ENCODE results near the gene ASCC1. TPM values are rescaled to one million over a fixed set of nuclear protein-coding genes. Genes with fewer than 3 reads are reported as not detected.
"Not testable (repeated sequence)": the region's sequence is repeated elsewhere in the genome, so short reads cannot be mapped to it uniquely, and the experiment has no call there.

Gene ASCC1
- total RNA-seq, 1 donor from 2014 or later = 49.5 TPM

DNA sequence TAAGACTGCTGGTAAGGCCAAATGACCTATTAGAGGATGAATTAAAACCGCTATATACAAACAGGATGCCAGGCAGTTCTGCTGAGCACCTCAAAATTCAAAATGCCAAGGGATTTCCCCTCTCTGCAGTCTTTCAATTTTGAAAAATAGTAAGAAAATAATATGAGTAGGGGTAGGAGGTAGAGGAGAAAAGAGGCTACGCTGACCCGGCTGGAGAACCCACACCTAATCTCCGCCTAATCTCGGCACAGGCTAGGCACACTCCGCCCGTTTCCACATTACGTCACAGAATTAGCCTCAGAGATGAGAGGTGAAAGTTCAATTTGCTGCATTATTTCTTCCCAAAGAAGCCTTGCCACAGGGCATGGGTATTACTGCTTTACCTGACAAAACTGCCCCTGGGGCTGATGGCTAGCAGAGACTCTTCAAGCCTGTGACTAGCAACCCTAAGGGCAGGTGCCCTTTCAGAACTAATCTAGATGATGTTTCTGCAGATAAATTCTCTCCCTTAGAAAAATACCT is 106.4 kb downstream of the ASCC1 start:
- H2AFZ ChIP-seq (replicated peaks) = no peak overlapping the region
- no peak overlapping the region for H3K27ac ChIP-seq
- H3K36me3 Mint-ChIP-seq = peaks cover 8% of the 10 kb centered on the region
- H3K4me1 ChIP-seq = no peaks in the 10 kb centered on the region
- H3K27me3 ChIP-seq = no peaks in the 10 kb centered on the region
- no peak overlapping the region for H3K27ac Mint-ChIP-seq
- no peaks in the 10 kb centered on the region for H3K79me2 ChIP-seq (ENCODE audit: low read depth)
- H3F3A ChIP-seq (ENCODE audit: low read depth) = peaks cover 5% of the 10 kb centered on the region
- peaks cover 17% of the 10 kb centered on the region for H3K4me1 Mint-ChIP-seq
- H3K9me3 Mint-ChIP-seq = no peaks in the 10 kb centered on the region
- no peaks in the 10 kb centered on the region for H4K20me1 ChIP-seq (ENCODE audit: low read depth)
- no peaks in the 10 kb centered on the region for H3K9me3 ChIP-seq (ENCODE audit: low read depth)
- no peak overlapping the region for H3K4me3 ChIP-seq
- TF ChIP-seq EZH2 (IDR thresholded peaks at IDR 0.05) (no peak), EZH2phosphoT487 (IDR thresholded peaks at IDR 0.05) (no peak)
- TF ChIP-seq, protein P1, sequence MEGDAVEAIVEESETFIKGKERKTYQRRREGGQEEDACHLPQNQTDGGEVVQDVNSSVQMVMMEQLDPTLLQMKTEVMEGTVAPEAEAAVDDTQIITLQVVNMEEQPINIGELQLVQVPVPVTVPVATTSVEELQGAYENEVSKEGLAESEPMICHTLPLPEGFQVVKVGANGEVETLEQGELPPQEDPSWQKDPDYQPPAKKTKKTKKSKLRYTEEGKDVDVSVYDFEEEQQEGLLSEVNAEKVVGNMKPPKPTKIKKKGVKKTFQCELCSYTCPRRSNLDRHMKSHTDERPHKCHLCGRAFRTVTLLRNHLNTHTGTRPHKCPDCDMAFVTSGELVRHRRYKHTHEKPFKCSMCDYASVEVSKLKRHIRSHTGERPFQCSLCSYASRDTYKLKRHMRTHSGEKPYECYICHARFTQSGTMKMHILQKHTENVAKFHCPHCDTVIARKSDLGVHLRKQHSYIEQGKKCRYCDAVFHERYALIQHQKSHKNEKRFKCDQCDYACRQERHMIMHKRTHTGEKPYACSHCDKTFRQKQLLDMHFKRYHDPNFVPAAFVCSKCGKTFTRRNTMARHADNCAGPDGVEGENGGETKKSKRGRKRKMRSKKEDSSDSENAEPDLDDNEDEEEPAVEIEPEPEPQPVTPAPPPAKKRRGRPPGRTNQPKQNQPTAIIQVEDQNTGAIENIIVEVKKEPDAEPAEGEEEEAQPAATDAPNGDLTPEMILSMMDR (IDR thresholded peaks at IDR 0.05) = no peak
- H3K9ac ChIP-seq = no peak overlapping the region
- no peak overlapping the region for H3K4me3 Mint-ChIP-seq
- no peaks in the 10 kb centered on the region for H3K36me3 ChIP-seq
- no peak for DNase-seq (ENCODE audit: low spot score)
- no peaks in the 10 kb centered on the region for H3K27me3 Mint-ChIP-seq (ENCODE audit: insufficient read depth, low read depth)
- no peak overlapping the region for H3K4me2 ChIP-seq

DNA sequence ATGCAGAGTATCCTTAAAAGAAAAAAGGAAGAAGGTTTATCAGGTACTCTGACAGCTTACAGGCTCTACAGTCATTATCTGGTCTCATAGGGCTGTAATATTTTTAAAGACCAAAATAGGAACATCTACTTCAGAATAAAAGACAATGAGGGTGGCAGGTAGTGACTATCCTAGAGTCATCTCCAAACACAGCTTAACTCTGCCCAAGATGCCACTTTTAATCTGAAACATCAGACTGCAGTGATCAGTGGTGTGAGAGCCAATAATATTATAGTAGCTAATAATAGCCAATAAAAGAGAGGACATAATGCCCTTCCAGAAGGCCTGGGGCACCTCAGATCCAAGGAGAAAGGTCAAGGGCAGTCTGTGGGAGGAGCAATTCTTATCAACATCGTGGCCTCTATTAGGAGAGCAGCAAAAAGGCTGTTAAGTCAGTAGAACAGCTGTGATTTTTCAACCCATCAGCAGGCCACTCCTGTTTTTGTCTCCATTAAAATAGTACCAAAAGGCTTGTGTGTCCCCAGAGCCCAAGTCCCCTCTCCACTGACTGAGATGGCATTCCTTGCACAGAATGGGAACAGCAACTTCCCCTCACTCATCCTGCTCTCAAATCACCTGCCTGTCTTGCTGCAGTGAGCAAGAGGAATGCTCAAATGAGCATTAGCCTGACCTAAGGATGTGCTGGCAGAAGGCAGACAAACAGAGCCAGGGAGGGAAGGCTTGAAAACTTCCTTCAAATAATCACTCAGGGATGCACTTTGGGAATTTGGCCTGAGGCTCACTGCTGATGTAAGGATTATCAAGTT is 107.0 kb downstream of the ASCC1 start:
- Histone ChIP-seq H3K4me2 (no peak overlapping the region), H4K20me1 (ENCODE audit: low read depth) (no peaks in the 10 kb centered on the region), H3K4me1 (no peaks in the 10 kb centered on the region), H2AFZ (replicated peaks) (no peak overlapping the region), H3K27ac (no peak overlapping the region), H3K79me2 (ENCODE audit: low read depth) (no peaks in the 10 kb centered on the region), H3F3A (ENCODE audit: low read depth) (peaks cover 5% of the 10 kb centered on the region), H3K36me3 (no peaks in the 10 kb centered on the region), H3K9me3 (ENCODE audit: low read depth) (no peaks in the 10 kb centered on the region), H3K9ac (no peak overlapping the region), H3K4me3 (no peak overlapping the region), H3K27me3 (no peaks in the 10 kb centered on the region)
- Mint-ChIP-seq H3K9me3 (no peaks in the 10 kb centered on the region), H3K4me3 (no peak overlapping the region), H3K27ac (peak overlapping the region; percentile 47), H3K4me1 (peaks cover 22% of the 10 kb centered on the region), H3K27me3 (ENCODE audit: insufficient read depth, low read depth) (no peaks in the 10 kb centered on the region), H3K36me3 (peaks cover 8% of the 10 kb centered on the region)
- TF ChIP-seq EZH2 (IDR thresholded peaks at IDR 0.05) (no peak), EZH2phosphoT487 (IDR thresholded peaks at IDR 0.05) (no peak)
- TF ChIP-seq, protein P1 (IDR thresholded peaks at IDR 0.05) = no peak
- DNase-seq (ENCODE audit: low spot score) = peak; percentile 14

DNA sequence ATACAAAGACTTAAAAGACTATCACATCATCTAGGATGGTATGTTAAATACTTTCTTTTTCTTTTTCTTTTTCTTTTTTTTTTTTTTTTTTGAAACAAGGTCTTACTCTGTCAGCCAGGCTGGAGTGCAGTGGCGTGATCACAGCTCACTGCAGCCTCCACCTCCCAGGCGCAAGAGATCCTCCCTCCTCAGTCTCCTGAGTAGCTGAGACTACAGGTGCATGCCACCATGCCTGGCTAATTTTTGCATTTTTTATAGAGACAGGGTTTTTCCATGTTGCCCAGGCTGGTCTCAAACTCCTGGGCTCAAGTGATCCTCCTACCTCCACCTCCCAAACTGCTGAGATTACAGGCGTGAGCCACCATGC is 108.1 kb downstream of the ASCC1 start:
- H3K4me1 ChIP-seq, H3K27ac ChIP-seq: not testable (repeated sequence)

More for the DNA sequence above, 108.1 kb downstream of the ASCC1 start:
- not testable (repeated sequence) for H4K20me1 ChIP-seq (ENCODE audit: low read depth); H3K4me3 ChIP-seq; H2AFZ ChIP-seq (replicated peaks); H3K36me3 ChIP-seq; H3K9ac ChIP-seq; H3K27me3 ChIP-seq; H3K4me3 Mint-ChIP-seq; H3K4me2 ChIP-seq; H3F3A ChIP-seq (ENCODE audit: low read depth); H3K27me3 Mint-ChIP-seq (ENCODE audit: insufficient read depth, low read depth); H3K9me3 Mint-ChIP-seq; DNase-seq (ENCODE audit: low spot score); H3K9me3 ChIP-seq (ENCODE audit: low read depth); H3K27ac Mint-ChIP-seq; H3K79me2 ChIP-seq (ENCODE audit: low read depth)
- peaks cover 28% of the 10 kb centered on the region for H3K4me1 Mint-ChIP-seq
- peaks cover 12% of the 10 kb centered on the region for H3K36me3 Mint-ChIP-seq

Data from neural progenitor cell (in vitro differentiated cells).